NCI-H446 treated with DMSO at 0.1 percent for 48 hours (cell line): ENCODE data around the gene KCNQ1OT1.

ENCODE experiments used
- DNase-seq: peaks from one replicate; lab custom pipeline; 2025; lab: John Stamatoyannopoulos, UW

The KCNQ1OT1 gene

DNA sequence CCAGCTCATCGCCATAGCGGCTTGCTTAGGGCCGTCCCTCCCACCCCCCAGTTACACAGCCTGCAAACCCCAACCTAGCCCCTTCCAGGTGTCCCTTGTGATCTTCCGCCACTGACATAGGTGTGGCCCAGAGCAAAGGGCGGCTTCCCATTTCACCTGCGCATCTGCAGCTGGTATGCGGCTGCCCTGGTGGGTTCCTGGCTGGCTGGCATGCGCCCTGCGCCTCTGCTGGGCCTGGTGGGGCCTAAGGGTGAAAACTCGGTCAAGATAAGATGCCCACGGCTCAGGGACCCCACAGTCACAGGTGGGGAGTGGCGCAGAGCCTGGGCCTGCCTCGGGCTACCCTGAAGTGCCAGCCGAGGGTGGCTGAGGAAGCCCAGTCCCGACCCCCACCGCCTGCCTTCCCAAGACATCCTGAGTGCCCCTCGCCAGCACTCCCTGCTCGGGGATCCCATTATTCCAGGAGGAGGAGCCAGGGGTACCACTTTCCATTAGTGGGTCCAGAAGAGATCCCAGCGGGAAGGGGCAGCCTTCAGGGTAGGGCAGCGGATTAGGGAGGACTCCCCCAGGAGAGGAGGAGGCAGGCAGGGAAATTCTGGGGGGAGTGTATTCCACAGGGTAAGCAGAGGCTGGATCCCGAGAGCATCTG, 36.9 kb upstream of the KCNQ1OT1 start:
- DNase-seq: no peak

DNA sequence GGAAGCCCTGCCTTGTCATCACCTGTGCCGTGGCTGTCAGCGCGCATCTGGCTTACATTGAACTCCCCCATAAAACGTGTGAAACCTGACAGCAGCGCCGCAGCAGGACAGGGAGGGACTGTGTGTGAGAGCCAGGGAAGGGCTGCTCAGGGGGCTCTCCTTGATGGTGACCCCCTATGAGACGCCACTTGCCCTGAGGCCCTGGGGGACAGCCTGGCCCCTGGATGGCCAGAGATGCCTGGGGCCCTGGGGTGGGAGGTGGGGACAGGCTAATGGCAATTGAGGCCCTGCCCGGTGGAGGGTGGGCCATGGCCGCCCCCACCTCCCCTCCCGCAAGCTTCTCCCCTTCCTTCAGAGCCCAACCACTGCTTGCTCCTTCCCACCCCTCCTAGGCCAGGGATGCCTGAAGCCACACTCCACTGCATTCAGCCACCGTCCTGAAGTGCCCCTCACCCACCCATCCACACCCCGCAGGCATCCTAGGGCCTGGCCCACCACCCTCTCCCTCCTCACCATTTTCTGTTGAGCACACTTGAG, 35.3 kb upstream of the KCNQ1OT1 start:
- no peak for DNase-seq

- DNase-seq: no peak
Observed at GRCh38 chr11:2734181-2735052, 34.6 kb upstream of the KCNQ1OT1 start.

- no peak for DNase-seq
Observed at GRCh38 chr11:2732940-2733628, 33.3 kb upstream of the KCNQ1OT1 start.

DNA sequence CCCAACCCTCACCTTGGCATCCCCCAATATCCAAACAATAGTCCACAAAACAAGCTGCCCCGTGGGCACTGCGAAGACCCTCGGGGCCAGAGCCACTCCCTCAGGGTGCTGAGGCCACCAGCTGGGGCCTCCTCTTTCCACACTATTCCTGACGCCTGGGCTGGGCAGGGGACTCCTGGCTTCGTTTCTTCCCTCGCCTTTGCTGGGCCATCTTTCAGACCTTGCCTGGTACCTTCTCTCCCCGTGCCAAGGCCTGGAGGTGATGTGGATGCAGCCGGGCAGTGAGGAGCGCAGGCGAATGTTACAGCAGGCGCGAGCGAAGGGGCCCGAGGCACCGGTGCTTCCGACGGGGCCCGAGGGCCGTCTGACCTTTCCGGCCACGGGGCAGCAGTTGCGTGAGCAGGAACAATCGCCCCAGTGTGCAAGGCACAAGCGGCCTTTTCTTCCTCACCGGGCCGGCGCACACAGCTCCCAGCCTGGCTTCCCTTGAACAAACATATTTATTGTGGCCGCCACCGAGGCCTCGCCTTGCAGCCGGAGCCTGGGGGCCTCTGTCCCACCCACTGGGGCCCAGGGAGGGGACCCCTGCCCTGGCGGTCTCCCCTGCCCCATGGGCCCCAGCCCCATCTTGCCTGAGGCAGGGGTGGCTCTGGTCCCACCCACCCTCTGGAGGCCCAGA, 32.6 kb upstream of the KCNQ1OT1 start:
- DNase-seq: no peak

DNA sequence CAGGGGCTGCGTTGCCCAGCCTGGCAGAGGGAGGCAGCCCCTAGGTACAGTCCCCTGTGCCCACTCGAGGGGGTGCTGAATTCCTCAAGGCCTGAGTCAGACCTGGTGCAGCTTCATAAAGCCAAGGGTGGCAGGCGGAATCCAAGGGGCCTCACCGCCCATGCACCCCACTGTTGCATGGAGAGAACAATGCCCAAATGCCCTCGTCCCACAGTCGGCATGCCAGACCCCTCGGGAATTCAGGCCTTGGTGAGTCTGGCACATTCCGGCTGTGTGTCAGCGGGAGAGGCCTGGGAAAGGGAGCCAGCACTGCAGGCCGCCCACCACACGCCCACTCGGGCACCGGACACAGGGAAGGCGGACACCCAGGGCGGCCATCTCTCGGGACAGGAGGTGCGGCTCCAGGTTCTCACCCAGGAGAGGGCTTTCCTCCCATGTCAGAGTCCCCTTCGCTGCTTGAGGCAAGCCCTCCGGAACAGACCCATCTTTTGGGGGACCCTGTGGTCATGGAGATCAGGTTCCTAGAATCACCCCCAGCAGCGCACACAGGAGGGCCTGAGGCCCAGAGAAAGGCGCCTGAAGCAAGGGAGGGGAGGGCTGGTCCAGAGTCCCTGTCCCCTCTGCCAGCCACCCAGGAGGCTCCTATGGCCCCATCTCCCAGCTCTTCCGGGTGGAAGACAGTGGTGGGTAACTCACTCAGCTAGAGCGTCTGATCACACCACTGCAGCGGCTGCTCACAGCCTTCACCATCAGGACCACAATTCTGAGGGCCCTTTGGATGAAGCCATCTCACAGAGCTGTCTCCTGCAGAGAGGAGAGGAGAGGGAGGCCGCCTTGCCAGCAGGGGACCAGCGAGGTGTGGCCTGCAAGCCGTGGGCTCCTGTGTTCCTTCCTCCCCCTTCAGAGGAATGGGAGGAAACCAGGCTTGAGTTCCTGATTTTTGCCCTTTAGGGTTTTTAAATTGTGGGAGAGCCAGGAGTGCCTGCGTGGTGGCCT, 31.6 kb upstream of the KCNQ1OT1 start:
- no peak for DNase-seq

- no peak for DNase-seq
Observed at GRCh38 chr11:2730272-2731129, 30.7 kb upstream of the KCNQ1OT1 start.

DNA sequence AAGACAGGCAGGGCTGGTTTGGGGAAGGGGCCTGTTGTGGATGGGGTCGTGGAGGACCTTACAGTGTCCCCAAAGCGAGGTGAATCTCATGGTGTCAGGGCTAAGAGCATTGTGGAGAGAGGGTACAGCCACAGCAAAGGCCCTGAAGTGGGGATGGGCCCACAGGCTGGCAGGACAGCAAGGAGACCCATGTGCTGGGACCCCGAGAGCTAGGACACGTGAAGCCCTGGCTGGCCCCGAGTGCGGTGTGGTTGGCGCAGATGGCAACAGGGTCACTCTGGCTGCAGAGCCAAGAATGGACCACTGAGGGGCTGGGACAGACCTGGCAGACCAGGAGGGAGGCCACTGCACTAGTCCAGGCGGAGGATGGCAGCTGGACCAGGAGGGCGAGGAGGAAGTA, 30.0 kb upstream of the KCNQ1OT1 start:
- DNase-seq: no peak

DNA sequence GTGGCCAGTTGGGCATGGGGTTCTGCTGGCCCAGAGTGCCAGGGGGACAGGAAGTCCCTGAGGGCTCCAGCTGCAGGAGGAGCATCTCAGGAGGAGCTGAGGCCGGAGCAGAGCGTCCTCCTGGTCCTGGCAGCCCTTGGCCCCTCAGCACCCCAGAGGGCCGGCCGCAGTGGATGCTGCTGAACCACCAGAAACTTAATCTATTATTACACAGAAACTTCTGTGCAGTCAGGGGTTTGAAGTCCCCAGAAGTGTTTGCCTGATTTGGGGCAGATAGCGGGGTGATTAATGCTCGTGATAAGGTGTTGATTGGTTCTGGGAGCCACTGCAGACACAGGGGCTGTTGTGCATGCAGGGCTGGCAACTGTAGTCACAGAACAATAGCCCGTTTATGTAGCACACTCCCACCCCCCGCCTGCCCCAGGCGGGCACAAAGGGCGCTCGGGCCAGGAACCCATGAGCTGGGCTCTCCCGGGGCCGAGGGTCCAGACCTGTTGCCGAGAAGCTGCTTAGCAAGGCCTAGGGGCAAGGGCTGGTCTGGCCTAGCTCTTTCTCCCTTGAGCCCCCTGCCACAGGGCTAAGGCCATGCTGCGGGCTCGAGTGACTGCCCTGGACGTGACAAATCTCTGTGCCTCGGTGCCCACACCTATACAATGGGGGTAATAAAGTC, 29.0 kb upstream of the KCNQ1OT1 start:
- no peak for DNase-seq

DNA sequence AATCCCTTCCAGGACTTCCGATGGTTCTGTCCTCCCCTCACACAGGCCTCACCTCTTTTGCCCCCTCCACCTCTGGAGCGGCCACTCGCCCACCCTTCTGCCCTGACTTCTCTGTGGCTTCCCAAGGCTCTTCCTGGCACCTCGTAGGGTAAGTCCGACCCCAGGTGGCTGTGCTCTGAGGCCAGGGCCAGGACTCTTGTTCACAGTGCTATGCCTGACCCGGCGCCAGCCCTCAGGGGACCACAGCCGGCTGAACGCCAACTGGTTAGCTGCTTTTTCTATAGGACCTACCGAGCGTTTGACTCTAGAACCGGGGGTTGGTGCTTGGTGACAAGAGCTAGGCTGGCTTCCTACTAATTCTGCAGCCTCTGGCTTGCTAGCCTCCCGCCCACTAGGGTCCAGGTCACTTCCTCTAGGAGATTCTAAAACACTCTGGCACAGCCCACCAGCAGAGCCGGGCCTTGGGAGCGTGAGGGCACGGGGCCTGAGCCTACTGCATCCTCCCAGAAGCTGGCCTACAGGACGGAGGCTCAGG, 28.4 kb upstream of the KCNQ1OT1 start:
- no peak for DNase-seq

GRCh38 chr11:2726964-2727363, 27.2 kb upstream of the KCNQ1OT1 start:
- no peak for DNase-seq

GRCh38 chr11:2725368-2726300, 25.8 kb upstream of the KCNQ1OT1 start:
- DNase-seq: no peak

DNA sequence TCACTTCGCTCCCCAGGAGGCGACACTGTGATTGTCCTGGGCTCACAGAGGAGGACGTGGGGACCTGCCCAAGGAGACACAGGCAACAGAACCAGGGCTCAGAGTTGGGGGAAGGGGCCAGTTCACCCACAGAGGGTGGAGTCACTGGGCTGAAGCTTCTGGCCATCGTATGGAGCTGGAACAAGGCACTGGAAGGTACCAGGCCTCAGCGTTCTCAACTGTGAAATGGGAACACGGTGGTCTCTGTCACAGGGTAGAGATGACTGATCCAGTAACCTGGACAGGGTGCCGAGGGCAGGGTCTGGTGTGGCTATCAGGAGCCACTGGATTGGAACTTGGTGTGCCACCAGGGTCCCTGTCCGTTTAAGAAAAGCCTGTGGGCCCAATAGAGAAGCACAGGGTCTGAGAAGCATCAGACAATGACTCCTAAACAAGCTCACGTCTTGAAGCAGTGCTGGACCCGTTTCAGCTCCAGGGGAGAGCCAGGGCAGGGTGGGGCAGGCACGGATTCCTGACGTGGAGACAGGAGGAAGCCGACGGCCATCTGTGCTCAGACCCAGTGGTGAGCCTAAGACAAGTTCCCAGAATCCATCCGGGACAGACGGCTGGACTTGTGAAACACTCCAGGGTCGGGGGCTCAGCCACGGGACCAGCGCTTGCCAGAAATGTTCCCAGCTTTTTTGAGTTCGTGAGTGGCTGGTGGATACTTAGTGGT, 25.0 kb upstream of the KCNQ1OT1 start:
- no peak for DNase-seq

DNA sequence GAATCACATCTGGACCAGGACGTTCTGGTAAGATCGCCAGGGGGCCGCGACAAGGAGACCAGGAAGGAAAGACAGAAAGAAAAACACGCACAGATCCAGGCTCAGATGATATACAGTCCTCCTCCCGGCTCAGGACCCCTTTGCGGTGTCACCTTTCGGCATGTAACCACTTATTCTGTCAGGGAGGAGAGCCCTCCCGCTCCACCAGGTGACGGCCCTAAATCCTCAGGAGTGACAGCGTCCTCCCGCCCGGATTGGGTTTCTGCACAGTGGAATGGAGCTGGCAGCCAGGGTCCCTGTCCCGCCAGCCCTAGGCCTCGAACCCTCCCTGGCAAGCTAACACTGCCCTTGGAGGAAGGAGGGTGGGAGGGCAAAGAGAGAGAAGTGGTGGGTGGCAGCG, 24.3 kb upstream of the KCNQ1OT1 start:
- no peak for DNase-seq

- DNase-seq: no peak
Observed at GRCh38 chr11:2722955-2723354, 23.2 kb upstream of the KCNQ1OT1 start.

GRCh38 chr11:2721210-2721916, 21.6 kb upstream of the KCNQ1OT1 start:
- no peak for DNase-seq
